ENCODE results near the gene HUS1. TPM values are rescaled to one million over a fixed set of nuclear protein-coding genes. Genes with fewer than 3 reads are reported as not detected.

HUS1 gene
- total RNA-seq, 2 experiments from 2014 or later, result 38.5 to 39.4 TPM

DNA sequence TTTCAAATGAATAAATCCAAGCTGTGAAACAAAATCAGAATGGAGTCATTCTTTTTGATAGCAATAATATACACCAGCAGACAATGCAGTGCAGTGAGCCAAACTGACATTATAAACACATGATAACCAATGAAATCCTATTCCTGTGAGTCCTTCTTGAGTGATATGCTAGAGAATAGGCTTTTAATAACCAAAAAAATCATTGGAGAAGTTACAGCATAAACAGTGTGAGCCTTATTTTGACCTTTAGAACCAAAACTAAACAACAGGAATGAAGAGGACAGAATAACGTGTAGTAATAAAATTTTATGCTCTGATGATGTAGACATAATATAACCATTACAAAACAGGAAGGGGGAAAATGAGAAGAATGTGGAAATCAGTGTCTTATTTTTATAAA, 8.7 kb downstream of the HUS1 start:
- Mint-ChIP-seq H3K27me3 (no peaks in the 10 kb centered on the region), H3K4me3 (no peak overlapping the region), H3K9me3 (no peaks in the 10 kb centered on the region), H3K27ac (no peak overlapping the region), H3K36me3 (ENCODE audit: low read depth) (peaks cover 65% of the 10 kb centered on the region), H3K4me1 (peaks cover 17% of the 10 kb centered on the region)
- ChIA-PET CTCF (interaction anchor here (1.0 to 1.1 kb wide), 3 partner anchors 26 to 140 kb away, joined by 3 to 5 read pairs (median 4); no protein-coding TSS in a partner anchor), POLR2A (no interaction called here)
- no peak for DNase-seq

DNA sequence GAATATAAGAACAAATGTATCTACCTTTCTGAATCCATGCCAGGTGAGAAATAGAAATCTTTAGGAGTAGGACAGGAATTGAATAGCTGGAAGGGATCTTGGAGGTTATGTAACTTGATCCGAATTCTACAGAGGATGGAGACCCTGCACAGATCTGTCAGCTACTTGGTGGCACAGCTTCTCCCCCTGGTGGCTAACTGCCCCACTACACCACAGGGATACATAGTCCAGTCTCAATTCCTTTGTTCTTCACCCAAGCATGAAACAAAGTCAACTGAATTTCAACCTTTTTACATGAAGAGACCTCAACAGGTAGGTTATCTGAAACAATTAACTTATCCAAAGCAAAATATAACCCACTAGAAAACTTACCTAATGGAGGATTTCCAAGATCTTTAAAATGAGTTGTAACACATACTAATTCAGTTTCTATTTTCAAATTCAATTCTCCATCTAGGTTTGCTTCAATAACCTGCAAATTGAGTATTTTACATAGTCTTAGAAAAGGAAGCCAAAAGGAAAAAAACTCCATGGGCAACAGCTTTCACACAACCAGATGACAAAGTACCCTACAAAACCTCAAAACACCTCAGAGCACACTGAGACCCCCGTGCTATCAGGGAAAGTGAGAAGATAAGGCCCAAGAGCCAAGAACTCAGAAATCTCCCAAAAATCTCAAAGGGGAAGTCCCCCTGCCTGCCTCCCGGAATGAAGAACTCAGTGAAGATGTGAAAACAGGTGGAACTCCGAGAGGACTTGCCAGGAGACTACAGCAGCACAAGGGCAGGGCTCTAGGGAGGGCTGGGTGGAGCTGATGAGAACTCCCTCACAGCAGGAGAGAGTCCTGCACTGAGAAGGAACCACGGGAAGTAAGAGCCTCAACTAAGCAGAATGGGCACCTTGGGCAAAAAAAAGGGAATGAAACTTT, 10.3 kb downstream of the HUS1 start:
- Mint-ChIP-seq H3K4me3 (no peak overlapping the region), H3K9me3 (no peaks in the 10 kb centered on the region), H3K4me1 (peaks cover 15% of the 10 kb centered on the region), H3K27me3 (no peaks in the 10 kb centered on the region), H3K36me3 (ENCODE audit: low read depth) (peaks cover 70% of the 10 kb centered on the region), H3K27ac (no peak overlapping the region)
- POLR2A ChIA-PET, result interaction anchor here (1.0 kb wide), 1 partner anchor 9 kb away, joined by 3 read pairs; no protein-coding TSS in a partner anchor
- CTCF ChIA-PET, result interaction anchor here (0.5 to 1.1 kb wide), 4 partner anchors 24 to 141 kb away, joined by 3 to 4 read pairs (median 3); no protein-coding TSS in a partner anchor
- DNase-seq, result peak; percentile 59

DNA sequence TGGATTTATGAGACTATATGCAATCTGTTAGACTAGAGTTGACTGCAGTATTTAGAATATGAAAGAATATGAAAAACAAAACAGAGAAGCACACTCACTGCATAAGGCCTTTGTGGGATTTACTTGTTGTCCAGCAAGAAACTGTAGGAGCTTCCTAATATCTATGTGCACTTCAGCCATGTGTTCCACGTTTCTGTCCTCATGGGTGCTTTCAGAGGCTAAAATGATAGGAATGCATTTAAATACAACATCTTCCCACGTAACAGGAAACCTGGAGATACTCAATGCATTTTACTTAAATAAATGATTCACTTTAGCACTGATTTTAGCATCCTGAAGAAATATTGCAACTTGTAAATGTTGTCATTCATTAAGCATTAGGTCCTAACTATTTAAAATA, 11.7 kb downstream of the HUS1 start:
- Mint-ChIP-seq H3K27me3 (no peaks in the 10 kb centered on the region), H3K27ac (no peak overlapping the region), H3K4me3 (no peak overlapping the region), H3K9me3 (no peaks in the 10 kb centered on the region), H3K36me3 (ENCODE audit: low read depth) (peaks cover 67% of the 10 kb centered on the region), H3K4me1 (peaks cover 13% of the 10 kb centered on the region)
- CTCF ChIA-PET, result interaction anchor here (1.0 to 1.7 kb wide), 2 partner anchors 18 to 23 kb away, joined by 3 to 4 read pairs; no protein-coding TSS in a partner anchor
- POLR2A ChIA-PET, result no interaction called here
- DNase-seq, result no peak

- peaks cover 13% of the 10 kb centered on the region for H3K4me1 Mint-ChIP-seq
Measured at GRCh38 chr7:47967123-47967522, 12.3 kb downstream of the HUS1 start.

DNA sequence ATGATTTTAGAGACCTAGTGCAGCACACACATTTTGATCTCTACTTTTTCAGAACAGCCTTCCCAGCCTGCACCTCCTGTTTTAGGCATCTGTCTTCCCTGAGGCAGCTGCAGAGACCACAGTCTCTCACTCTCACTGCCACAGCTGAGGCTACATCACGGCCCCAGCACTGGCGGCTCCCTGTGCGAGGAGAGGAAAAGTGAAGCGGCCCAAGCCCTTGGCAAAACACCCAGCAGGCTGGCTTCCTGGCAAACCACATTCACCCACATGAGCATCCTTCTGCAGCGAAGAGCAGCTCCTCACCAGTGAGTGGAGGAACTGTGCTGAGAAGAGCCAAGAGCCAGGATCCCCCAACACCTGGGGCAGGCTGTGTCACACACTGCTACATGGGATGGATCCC, 14.0 kb downstream of the HUS1 start:
- Mint-ChIP-seq H3K4me1 (peaks cover 12% of the 10 kb centered on the region), H3K4me3 (no peak overlapping the region), H3K36me3 (ENCODE audit: low read depth) (peaks cover 80% of the 10 kb centered on the region), H3K9me3 (peaks cover 3% of the 10 kb centered on the region), H3K27ac (peak overlapping the region; percentile 14), H3K27me3 (no peaks in the 10 kb centered on the region)
- ChIA-PET CTCF (interaction anchor here (2.2 to 4.4 kb wide), 2 partner anchors 13 to 145 kb away, joined by 7 to 12 read pairs; no protein-coding TSS in a partner anchor), POLR2A (no interaction called here)
- no peak for DNase-seq

More at GRCh38 chr7:47967123-47967522, 12.3 kb downstream of the HUS1 start:
- Mint-ChIP-seq H3K36me3 (ENCODE audit: low read depth) (peaks cover 66% of the 10 kb centered on the region), H3K27ac (no peak overlapping the region), H3K27me3 (no peaks in the 10 kb centered on the region), H3K4me3 (no peak overlapping the region), H3K9me3 (no peaks in the 10 kb centered on the region)
- ChIA-PET POLR2A (no interaction called here), CTCF (interaction anchor here (1.0 to 4.4 kb wide), 3 partner anchors 18 to 143 kb away, joined by 3 to 12 read pairs (median 4); no protein-coding TSS in a partner anchor)
- no peak for DNase-seq

DNA sequence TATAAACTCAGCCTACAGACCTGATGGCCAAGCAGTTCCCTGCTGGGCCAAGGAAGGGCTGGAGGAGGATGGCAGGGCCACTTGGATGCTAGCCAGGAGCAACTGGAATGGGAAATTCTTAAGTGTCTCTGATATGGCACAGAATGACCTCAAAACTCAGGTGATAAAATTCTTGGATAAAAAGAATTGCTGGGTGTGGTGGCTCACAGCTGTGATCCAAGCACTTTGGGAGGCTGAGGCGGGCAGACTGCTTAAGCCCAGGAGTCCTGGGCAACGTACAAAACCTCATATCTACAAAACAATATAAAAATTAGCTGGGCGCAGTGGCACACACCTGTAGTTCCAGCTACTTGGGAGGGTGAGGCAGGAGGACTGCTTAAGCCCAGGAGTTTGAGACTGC, 17.2 kb downstream of the HUS1 start:
- CTCF ChIA-PET, result no interaction called here
- Mint-ChIP-seq H3K4me3 (no peak overlapping the region), H3K27ac (peak overlapping the region; percentile 13)

DNA sequence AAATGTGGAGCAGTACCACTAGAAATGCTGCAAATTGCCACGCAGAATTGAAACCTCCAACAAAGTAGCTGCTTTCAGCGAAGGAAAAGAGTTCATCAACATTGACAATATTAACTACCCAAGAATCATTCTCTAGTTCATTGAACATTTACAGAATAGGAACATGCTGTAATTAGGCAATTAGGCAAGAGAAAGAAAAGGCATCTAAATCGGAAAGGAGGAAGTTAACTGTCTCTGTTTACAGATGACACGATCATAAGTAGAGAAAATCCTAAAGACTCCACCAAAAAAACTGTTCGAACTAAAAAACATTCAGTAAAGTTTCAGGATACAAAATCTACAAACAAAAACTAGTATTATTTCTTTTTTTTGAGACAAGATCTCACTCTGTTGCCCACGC, 22.3 kb downstream of the HUS1 start:
- Mint-ChIP-seq H3K27ac (no peak overlapping the region), H3K4me3 (no peak overlapping the region), H3K36me3 (ENCODE audit: low read depth) (peaks cover 41% of the 10 kb centered on the region), H3K27me3 (no peaks in the 10 kb centered on the region), H3K9me3 (peaks cover 3% of the 10 kb centered on the region), H3K4me1 (no peaks in the 10 kb centered on the region)
- CTCF ChIA-PET, result interaction anchor here (1.2 kb wide), 1 partner anchor 35 kb away, joined by 3 read pairs; no protein-coding TSS in a partner anchor
- POLR2A ChIA-PET, result no interaction called here
- no peak for DNase-seq

More for the DNA sequence above, 17.2 kb downstream of the HUS1 start:
- POLR2A ChIA-PET, result no interaction called here
- Mint-ChIP-seq H3K4me1 (peaks cover 4% of the 10 kb centered on the region), H3K27me3 (no peaks in the 10 kb centered on the region), H3K9me3 (peaks cover 3% of the 10 kb centered on the region), H3K36me3 (ENCODE audit: low read depth) (peaks cover 72% of the 10 kb centered on the region)
- no peak for DNase-seq

DNA sequence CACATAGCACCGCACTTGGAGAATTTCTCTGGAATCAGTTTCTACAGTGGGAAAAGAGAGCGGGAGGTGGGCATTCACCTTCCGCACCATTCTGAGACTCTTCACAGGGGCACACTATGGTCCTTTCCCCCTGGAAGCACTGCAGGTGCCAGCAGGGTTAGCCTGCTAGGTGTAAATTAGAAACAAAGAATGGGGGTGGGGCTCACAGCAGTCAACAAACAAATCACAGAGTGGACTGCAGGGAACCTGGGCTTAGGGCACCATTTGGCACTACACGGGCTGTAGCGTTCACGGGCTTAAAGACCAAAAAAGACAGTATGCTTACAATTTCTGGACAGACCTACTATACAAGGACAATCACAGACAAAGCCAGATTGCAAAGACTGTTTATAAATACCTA, 23.2 kb downstream of the HUS1 start:
- no peaks in the 10 kb centered on the region for H3K4me1 Mint-ChIP-seq
- H3K27ac Mint-ChIP-seq, result no peak overlapping the region
- POLR2A ChIA-PET, result no interaction called here
- peaks cover 32% of the 10 kb centered on the region for H3K36me3 Mint-ChIP-seq (ENCODE audit: low read depth)
- H3K9me3 Mint-ChIP-seq, result peaks cover 3% of the 10 kb centered on the region
- no peaks in the 10 kb centered on the region for H3K27me3 Mint-ChIP-seq
- H3K4me3 Mint-ChIP-seq, result no peak overlapping the region
- DNase-seq, result no peak
- CTCF ChIA-PET, result interaction anchor here (1.2 kb wide), 1 partner anchor 36 kb away, joined by 3 read pairs; no protein-coding TSS in a partner anchor

DNA sequence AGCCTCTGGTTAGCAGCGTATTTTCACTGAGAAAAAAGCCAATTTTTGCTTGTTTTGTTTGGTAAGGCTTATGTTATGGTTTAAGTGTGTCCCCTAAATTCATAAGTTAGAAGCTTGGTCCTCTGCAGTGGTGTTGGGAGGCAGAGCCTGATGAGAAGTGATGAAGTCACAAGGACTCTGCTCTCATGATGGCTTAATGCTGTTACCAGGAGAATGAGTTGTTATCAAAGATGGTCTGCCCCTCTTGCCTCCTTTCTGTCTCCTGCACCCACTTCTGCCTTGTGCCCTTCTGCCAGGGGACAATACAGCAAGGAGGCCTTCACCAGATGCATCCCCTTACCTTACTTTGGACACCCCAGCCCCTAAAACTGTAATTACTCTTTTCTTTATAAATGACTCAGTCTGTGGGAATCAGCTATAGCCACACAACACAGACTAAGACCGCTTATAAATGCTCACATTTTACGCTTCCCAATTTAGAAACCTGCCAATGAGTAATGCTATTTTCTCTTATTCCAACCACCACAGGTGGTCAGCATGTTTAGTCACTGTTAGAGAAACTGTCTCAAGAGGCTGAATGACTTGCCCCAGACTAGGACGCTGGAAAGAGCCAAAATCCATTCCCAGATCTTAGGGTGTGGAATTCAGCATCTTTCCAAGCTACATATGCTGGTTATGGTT, 25.0 kb downstream of the HUS1 start:
- no peak overlapping the region for H3K4me3 Mint-ChIP-seq
- CTCF ChIA-PET, result interaction anchor here (0.8 kb wide), 1 partner anchor 20 kb away, joined by 3 read pairs; no protein-coding TSS in a partner anchor

DNA sequence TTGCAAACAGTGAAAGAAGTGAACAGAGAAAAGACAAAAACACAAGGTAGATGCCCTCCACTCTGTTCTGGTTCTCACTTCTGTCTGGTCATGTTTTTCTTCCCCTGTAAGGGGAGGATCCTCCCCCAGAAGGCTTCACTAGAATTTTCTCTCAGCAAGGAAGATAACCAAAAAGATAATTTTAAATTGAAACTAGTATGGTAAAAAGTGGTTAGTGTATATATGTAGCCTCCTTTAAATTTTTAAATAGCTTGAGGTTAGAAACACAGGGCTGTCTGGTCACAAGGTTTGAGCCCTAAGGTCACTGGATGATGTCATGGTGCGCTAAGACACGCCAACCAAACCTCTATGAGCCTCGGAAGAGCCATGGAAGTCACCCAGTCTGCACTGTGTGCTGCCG, 25.6 kb downstream of the HUS1 start:
- Mint-ChIP-seq H3K9me3 (no peaks in the 10 kb centered on the region), H3K27ac (no peak overlapping the region), H3K36me3 (ENCODE audit: low read depth) (peaks cover 22% of the 10 kb centered on the region), H3K27me3 (no peaks in the 10 kb centered on the region), H3K4me1 (no peaks in the 10 kb centered on the region), H3K4me3 (no peak overlapping the region)
- CTCF ChIA-PET, result no interaction called here
- POLR2A ChIA-PET, result no interaction called here
- DNase-seq, result no peak

More for the DNA sequence above, 25.0 kb downstream of the HUS1 start:
- Mint-ChIP-seq H3K9me3 (no peaks in the 10 kb centered on the region), H3K36me3 (ENCODE audit: low read depth) (peaks cover 22% of the 10 kb centered on the region), H3K4me1 (no peaks in the 10 kb centered on the region), H3K27ac (no peak overlapping the region), H3K27me3 (no peaks in the 10 kb centered on the region)
- POLR2A ChIA-PET, result no interaction called here
- DNase-seq, result no peak

DNA sequence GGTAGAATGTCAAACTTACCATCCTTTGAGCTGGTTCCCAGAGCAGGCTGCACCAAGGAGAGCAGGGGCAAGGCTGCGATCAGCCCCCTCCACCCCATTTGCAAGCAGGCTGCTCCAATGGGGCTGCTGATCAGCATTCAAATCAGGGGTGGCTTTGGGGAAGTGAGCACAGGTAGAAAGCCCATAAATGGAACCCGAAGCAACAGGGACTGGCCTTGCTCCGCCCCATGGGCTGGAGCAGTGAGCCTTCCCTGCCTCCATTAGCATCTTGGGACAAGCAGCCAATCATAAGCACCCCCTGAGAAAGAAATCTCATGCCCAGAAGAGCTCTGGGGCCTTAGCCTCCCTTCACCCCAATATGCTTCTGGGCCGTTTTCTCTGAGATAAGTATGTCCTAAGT, 27.2 kb downstream of the HUS1 start:
- no peak for DNase-seq
- Mint-ChIP-seq H3K4me3 (no peak overlapping the region), H3K4me1 (no peaks in the 10 kb centered on the region), H3K27me3 (no peaks in the 10 kb centered on the region), H3K9me3 (no peaks in the 10 kb centered on the region), H3K27ac (no peak overlapping the region), H3K36me3 (ENCODE audit: low read depth) (peaks cover 13% of the 10 kb centered on the region)
- ChIA-PET POLR2A (no interaction called here), CTCF (interaction anchor here (0.7 to 1.4 kb wide), 3 partner anchors 11 to 201 kb away, joined by 3 to 4 read pairs (median 3); no protein-coding TSS in a partner anchor)

DNA sequence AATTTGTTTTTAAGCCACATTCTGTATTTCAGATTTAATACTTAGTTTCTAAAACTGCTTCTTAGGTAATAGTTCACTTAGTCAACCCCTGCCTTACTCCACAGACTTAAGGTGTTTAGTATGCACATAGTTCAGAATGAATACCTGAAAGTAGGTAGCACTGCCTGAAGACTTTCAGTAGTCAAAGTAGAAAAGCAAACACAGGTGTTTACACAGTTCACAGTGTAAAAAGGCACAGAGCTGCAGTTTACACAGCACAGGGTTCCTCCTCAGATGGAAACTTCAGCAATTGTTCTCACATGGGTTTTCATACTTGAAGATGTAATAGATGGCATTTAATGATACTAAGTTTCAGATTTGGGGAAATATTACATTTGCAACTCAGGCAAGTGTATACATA, 28.0 kb downstream of the HUS1 start:
- Mint-ChIP-seq H3K36me3 (ENCODE audit: low read depth) (peaks cover 10% of the 10 kb centered on the region), H3K4me1 (no peaks in the 10 kb centered on the region), H3K27ac (no peak overlapping the region), H3K27me3 (no peaks in the 10 kb centered on the region), H3K9me3 (no peaks in the 10 kb centered on the region), H3K4me3 (no peak overlapping the region)
- CTCF ChIA-PET, result interaction anchor here (1.4 kb wide), 1 partner anchor 12 kb away, joined by 4 read pairs; no protein-coding TSS in a partner anchor
- DNase-seq, result no peak
- POLR2A ChIA-PET, result no interaction called here

Measured in activated CD4-positive, alpha-beta T cell treated with anti-CD3 and anti-CD28 coated beads, Interleukin-2, amount 10 ng/mL, durations not matched to agents 7 days and 5 days (primary cell).